ENCODE results near the gene ASB11.

DNA sequence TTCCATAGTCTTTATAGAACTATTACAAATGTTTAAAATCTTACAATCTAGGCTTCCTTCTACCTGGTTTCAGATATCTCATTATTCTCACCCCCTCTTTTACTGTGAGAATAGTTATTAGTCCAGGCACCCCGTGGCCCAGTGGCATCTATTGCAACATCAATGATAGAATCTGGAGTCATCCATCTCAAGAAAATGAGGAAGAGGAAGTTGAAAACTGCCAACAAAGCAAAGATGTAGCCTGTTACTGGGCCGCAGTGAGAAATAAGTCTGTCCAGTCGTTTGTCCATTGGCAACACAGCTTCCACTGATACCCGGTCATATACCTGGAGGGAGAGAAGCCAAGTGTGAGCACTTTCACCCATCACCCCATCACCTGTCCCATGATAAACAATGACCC lies 6.0 kb upstream of the ASB11 start:
- TF ChIP-seq EZH2 (IDR thresholded peaks at IDR 0.05; ENCODE audit: insufficient read depth, poor library complexity, severe bottlenecking) = no peak
- TF ChIP-seq EZH2phosphoT487 (IDR thresholded peaks at IDR 0.05; ENCODE audit: insufficient read depth, low read depth) = no peak

Measured in GM23248 (cell line).